Fibroblast of pulmonary artery (primary cell): Measurements from ENCODE around the gene NUBPL.

Experiments
- DNase-seq: peaks from one replicate; pipeline ENCODE4 v3.0.0-alpha.2; 2010; ENCODE audit warnings: low read depth
- H3K4me3 ChIP-seq: replicated peaks from 2 replicates; pipeline ENCODE4 v1.5.1; 2011; ENCODE audit warnings: low read depth, mild to moderate bottlenecking, control low read depth, low read length, moderate library complexity
- TF ChIP-seq, protein P1 (sequence below): IDR thresholded peaks from 2 replicates; pipeline ENCODE4 v1.5.1; 2011; ENCODE audit warnings: mild to moderate bottlenecking, control low read depth, low read length, inconsistent platforms; ENCODE audit errors: missing control alignments

NUBPL gene

DNA sequence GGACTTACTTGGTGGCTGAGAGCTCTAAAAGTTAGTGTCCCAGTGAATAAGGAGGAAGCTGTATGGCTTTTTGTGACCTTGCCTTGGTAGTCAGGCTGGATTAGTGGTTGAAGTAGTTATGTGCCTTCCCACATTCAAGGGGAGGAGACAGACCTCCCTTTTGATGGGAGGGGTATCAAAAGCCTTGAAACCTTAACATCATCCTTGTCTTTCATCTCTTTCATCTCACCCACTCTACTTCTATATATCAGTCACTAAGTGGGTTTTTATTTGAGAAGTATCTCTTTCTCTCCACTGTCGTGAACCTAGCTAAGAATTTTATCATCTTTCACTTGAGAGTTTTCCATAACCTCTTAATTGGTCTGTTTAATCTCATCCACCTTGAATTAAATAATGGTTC lies 15.7 kb downstream of the NUBPL start:
- no peak overlapping the region for H3K4me3 ChIP-seq
- no peak for DNase-seq
- TF ChIP-seq, protein P1, sequence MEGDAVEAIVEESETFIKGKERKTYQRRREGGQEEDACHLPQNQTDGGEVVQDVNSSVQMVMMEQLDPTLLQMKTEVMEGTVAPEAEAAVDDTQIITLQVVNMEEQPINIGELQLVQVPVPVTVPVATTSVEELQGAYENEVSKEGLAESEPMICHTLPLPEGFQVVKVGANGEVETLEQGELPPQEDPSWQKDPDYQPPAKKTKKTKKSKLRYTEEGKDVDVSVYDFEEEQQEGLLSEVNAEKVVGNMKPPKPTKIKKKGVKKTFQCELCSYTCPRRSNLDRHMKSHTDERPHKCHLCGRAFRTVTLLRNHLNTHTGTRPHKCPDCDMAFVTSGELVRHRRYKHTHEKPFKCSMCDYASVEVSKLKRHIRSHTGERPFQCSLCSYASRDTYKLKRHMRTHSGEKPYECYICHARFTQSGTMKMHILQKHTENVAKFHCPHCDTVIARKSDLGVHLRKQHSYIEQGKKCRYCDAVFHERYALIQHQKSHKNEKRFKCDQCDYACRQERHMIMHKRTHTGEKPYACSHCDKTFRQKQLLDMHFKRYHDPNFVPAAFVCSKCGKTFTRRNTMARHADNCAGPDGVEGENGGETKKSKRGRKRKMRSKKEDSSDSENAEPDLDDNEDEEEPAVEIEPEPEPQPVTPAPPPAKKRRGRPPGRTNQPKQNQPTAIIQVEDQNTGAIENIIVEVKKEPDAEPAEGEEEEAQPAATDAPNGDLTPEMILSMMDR: no peak

DNA sequence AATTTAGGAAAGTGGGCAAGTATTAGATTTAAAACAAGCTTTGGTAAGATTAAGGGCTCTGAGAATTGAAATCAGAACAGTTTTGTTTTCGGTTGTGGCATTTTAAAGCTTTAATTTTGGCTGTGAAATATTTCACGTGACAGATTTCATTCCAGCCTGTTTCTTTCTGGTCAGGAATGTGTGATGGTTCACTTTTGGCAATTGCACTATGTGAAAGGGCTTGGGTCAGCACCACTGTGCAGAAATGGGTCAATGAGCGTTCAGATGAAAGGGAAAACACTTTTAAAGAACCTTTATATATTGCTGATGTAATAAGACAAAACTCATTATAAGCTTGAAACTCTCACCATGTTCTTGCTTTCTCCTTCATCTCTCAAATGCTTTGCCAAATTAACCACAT lies 17.1 kb downstream of the NUBPL start:
- H3K4me3 ChIP-seq: no peak overlapping the region

DNA sequence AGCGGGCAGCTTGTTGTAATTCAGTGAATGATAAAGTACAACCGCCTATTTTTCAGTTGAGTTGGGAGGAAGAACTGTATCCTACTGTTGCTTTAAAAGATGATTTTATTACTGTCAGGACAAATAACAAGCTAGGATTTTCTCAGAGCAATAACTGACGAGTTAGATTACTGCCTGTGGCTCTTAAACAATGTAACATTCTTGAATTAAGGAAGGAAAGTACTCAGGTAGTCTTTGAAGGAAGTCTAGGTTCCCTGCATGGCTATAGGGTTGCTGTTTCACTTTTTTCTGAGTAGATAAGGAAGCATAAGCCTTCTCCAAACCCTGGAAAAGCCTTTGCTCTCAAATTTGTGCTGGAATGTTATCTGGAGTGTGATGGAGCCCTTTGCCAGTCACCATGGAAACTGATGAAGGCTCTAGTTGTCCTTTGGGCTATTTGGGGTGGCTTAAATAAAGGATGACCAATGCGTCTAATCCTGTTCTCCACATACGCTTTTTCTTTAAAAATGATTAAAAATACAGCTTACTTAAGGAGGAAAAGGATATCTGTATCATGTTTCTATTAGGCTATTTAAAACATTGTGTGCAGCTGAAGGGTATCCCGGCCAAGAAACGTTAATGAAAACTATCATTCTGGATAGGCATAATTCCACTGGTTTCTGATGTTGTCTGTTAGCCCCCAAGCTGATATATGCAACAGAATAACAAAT lies 17.7 kb downstream of the NUBPL start:
- TF ChIP-seq, protein P1: no peak
- H3K4me3 ChIP-seq: no peak overlapping the region
- DNase-seq: no peak

More for the DNA sequence above, 17.1 kb downstream of the NUBPL start:
- TF ChIP-seq, protein P1: no peak
- no peak for DNase-seq

DNA sequence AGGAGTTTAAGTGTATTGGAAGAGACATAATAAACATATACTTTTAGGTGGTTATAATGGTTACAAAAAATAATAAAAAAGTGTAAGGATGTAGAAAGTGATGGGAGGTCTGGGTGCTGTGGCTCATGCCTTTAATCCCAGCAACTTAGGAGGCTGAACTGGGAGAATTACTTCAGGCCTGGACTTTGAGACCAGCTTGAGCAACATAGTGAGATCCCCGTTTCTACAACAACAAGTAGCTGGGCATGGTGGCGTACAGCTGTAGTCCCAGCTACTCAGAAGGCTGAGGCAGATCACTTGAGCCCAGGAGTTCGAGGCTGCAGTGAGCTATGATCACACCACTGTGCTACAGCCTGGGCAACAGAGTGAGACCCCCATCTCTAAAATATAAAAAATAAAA lies 19.0 kb downstream of the NUBPL start:
- DNase-seq: no peak
- no peak overlapping the region for H3K4me3 ChIP-seq
- TF ChIP-seq, protein P1: no peak

DNA sequence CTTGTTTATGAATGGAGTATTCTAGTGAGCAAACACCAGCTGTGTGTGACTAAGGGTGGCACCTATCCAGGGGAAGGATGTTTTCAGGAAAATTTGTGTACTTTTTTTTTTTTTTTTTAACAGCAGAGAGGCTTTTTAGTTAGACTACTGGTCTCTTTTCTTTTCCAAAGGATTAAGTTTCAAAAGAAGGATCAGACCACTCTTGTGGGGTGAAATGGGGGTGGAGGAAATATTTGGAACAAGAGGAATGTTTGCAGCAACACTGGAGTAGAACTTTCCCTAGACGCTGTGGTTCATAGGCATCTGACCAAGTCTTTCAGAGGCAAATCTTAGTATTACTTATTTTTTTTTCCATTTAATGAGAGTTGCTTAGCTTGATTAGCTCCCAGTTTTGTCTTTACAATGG lies 21.1 kb downstream of the NUBPL start:
- TF ChIP-seq, protein P1: no peak
- DNase-seq: peak; percentile 55
- H3K4me3 ChIP-seq: no peak overlapping the region

DNA sequence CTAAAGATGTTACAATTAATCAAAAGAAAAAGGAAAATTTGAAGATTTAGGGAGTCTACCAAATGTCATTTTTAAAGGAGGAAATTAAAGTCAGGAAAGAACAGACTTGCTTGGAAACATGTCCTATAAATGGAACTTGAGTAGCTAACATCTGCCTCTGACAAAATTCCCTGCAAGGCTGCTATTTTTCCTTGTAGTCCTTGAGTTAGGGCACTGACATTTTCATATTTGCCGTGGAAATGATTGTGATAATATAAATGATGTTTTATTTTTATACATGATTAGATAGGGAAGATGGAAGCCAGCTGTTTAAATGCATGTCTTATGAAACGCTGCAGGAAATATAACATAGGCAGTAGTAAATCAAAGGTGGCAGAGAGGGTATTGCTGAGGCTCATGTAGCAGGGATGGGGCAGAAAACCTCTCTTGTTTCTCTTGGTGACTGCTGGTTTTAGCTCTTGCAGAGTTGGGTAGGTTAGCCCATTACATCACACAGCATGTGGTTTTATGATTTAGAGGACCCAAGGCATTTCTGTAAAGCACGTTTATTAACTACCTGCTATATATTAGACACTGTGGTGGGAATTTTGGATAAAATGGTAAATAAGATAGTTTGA lies 21.7 kb downstream of the NUBPL start:
- TF ChIP-seq, protein P1: no peak
- no peak overlapping the region for H3K4me3 ChIP-seq

DNA sequence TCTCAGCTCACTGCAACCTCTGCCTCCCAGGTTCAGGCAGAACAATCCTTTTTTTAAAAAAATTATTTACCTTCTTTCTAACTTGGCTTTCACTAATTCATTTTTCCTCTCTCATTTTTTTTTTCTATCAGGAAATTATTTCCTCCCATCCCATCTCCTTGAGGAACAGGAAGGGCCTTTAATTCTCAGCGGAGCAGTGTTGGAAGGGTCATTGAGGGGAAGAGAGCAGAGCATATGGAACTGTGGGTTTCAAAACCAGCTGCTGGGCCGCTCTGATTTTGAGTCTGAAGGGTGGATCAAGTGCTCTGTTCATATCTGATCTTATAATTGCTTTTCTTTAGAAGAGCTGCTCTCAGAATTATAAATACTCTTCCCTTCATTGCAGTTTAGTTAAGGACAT lies 29.0 kb downstream of the NUBPL start:
- no peak overlapping the region for H3K4me3 ChIP-seq
- no peak for DNase-seq
- TF ChIP-seq, protein P1: no peak

More for the DNA sequence above, 21.7 kb downstream of the NUBPL start:
- no peak for DNase-seq
